Left ventricle myocardium inferior (tissue), 1 donor: Measurements from ENCODE around the gene PSMD1. TPM values are rescaled to one million over a fixed set of nuclear protein-coding genes. Genes with fewer than 3 reads are reported as not detected.
"Not testable (repeated sequence)": the region's sequence is repeated elsewhere in the genome, so short reads cannot be mapped to it uniquely, and the experiment has no call there.

Experiments
- DNase-seq: peaks from one replicate; pipeline ENCODE4 v3.0.0-alpha.2; 2020
- H3K27ac ChIP-seq: fragments of 200-600 bp; replicated peaks from 2 replicates; pipeline ENCODE4 v1.8.0; 2021
- H3K27me3 ChIP-seq: fragments of 200-600 bp; 2 replicates; pipeline ENCODE4 v1.8.0; 2021; ENCODE audit warnings: low read depth
- H3K36me3 ChIP-seq: fragments of 200-600 bp; 2 replicates; pipeline ENCODE4 v1.8.0; 2021
- H3K4me1 ChIP-seq: fragments of 200-600 bp; 2 replicates; pipeline ENCODE4 v1.8.0; 2021
- H3K4me3 ChIP-seq: fragments of 200-600 bp; 2 replicates; pipeline ENCODE4 v1.8.0; 2021; ENCODE audit warnings: mild to moderate bottlenecking, moderate library complexity
- H3K9me3 ChIP-seq: fragments of 200-600 bp; replicated peaks from 2 replicates; pipeline ENCODE4 v1.8.0; 2021
- CTCF ChIP-seq: fragments of 200-600 bp; IDR thresholded peaks from 2 replicates; pipeline ENCODE4 v1.8.0; 2021; ENCODE audit warnings: antibody characterized with exemption, mild to moderate bottlenecking, borderline replicate concordance
- intact Hi-C: fragments of 100-400 bp; cut with micrococcal nuclease; formaldehyde crosslinking; loops from one replicate; pipeline ENCODE4 v1.11.0; 2022
- total RNA-seq: library from RNA; stranded (reverse); fragmentation: NEBNext Ultra II Directional; extraction: Animal tissue kit (Norgen Biotek cat#: 25700); gene quantifications from one replicate; pipeline ENCODE4 v1.2.1, GENCODE V29; 2021
- donor health status: DM: no; HTN: yes; CAD: no; lungs with severe emphysema.

The PSMD1 gene
- total RNA-seq, 1 donor from 2014 or later, result 90.5 TPM

- peaks cover 77% of the 10 kb centered on the region for H3K27me3 ChIP-seq
- intact Hi-C loops, result no loop called here
- H3K9me3 ChIP-seq, result no peaks in the 10 kb centered on the region
- DNase-seq, result no peak
- TF ChIP-seq CTCF, result no peak
- no peaks in the 10 kb centered on the region for H3K4me1 ChIP-seq
- H3K27ac ChIP-seq, result no peak overlapping the region
- no peaks in the 10 kb centered on the region for H3K36me3 ChIP-seq
- H3K4me3 ChIP-seq, result no peak overlapping the region
These were observed 40.0 kb upstream of the PSMD1 start for GRCh38 chr2:231016566-231017230.

- DNase-seq, result no peak
- H3K27ac ChIP-seq, result no peak overlapping the region
- H3K27me3 ChIP-seq, result peaks cover 72% of the 10 kb centered on the region
- no peaks in the 10 kb centered on the region for H3K9me3 ChIP-seq
- H3K4me3 ChIP-seq, result no peak overlapping the region
- intact Hi-C loops, result no loop called here
- TF ChIP-seq CTCF, result no peak
- H3K4me1 ChIP-seq, result no peaks in the 10 kb centered on the region
- H3K36me3 ChIP-seq, result no peaks in the 10 kb centered on the region
These were observed 39.5 kb upstream of the PSMD1 start for GRCh38 chr2:231017231-231017598.

GRCh38 chr2:231018184-231018583 is 38.5 kb upstream of the PSMD1 start:
- no peak for DNase-seq
- Histone ChIP-seq H3K27ac (no peak overlapping the region), H3K4me1 (no peaks in the 10 kb centered on the region), H3K4me3 (no peak overlapping the region), H3K9me3 (no peaks in the 10 kb centered on the region), H3K36me3 (no peaks in the 10 kb centered on the region), H3K27me3 (peaks cover 63% of the 10 kb centered on the region)
- intact Hi-C loops, result no loop called here
- no peak for TF ChIP-seq CTCF

GRCh38 chr2:231025059-231025458 is 31.6 kb upstream of the PSMD1 start:
- intact Hi-C loops, H3K36me3 ChIP-seq, H3K4me3 ChIP-seq, H3K9me3 ChIP-seq, DNase-seq, H3K4me1 ChIP-seq, H3K27ac ChIP-seq: not testable (repeated sequence)
- H3K27me3 ChIP-seq, result peaks cover 56% of the 10 kb centered on the region

- TF ChIP-seq CTCF, result no peak
- Histone ChIP-seq H3K4me1 (no peaks in the 10 kb centered on the region), H3K27me3 (peaks cover 79% of the 10 kb centered on the region), H3K4me3 (no peak overlapping the region), H3K36me3 (no peaks in the 10 kb centered on the region), H3K27ac (no peak overlapping the region), H3K9me3 (no peaks in the 10 kb centered on the region)
- intact Hi-C loops, result no loop called here
- no peak for DNase-seq
These were observed 27.8 kb upstream of the PSMD1 start for GRCh38 chr2:231028889-231029288.

- Histone ChIP-seq H3K4me1 (no peaks in the 10 kb centered on the region), H3K36me3 (no peaks in the 10 kb centered on the region), H3K4me3 (no peak overlapping the region), H3K27ac (no peak overlapping the region), H3K9me3 (no peaks in the 10 kb centered on the region), H3K27me3 (peaks cover 80% of the 10 kb centered on the region)
- intact Hi-C loops, result no loop called here
- TF ChIP-seq CTCF, result no peak
- DNase-seq, result no peak
These were observed 27.1 kb upstream of the PSMD1 start for GRCh38 chr2:231029563-231029962.
